ENCODE measurements around the gene CASQ2.

DNA sequence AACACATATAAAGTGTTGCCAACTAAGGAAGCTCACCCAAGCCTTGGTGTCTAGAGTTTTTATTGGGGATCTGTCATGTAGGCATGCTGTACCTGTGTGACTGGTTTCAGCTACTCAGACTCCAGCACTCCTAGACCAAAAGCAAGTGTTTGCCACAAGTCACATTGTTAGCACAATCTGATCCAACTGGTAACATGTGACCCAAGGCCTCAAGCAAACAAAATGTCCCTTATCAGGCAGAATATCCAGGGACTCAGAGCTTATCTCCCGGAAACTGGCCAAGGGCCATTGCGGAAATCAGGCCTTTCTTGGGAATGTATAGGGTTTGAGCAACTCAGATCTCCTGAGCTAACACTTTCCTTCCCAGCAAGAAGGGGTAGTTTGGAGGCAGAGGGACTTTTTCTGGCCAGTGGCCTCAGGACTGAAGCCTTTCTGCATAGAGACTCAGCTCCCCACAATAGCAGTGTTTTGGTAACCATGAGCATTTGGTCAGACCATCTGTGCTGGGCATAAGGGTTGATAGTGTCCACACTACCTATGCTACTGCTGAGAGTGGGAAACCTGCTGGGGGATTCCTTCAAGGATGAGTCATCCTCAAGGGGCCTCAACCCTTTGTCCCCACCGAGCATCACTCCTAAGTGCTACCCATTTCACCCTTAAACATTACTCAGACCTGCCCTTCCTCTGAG, 42.8 kb upstream of the CASQ2 start:
- no peak for TF ChIP-seq TAF1 (IDR thresholded peaks at IDR 0.05; ENCODE audit: low read depth, low read length)
- TF ChIP-seq POLR2AphosphoS5 (IDR thresholded peaks at IDR 0.05; ENCODE audit: low read depth, low read length), result no peak
